OCI-LY3 (cell line): Measurements from ENCODE around the gene ATXN7L2.

Source experiments
- EZH2phosphoT487 ChIP-seq: fragments of 200-600 bp; shearing (Covaris generic); IDR thresholded peaks from 2 replicates; pipeline ENCODE4 v1.6.1; 2018; ENCODE audit warnings: antibody characterized with exemption, mixed run types, low read depth
- TF ChIP-seq, protein P1 (sequence below): fragments of 200-600, 300-600 bp; sonication (generic); IDR thresholded peaks from 2 replicates; pipeline ENCODE4 v1.5.1; 2014; ENCODE audit warnings: antibody characterized with exemption, low read length, low read depth

DNA sequence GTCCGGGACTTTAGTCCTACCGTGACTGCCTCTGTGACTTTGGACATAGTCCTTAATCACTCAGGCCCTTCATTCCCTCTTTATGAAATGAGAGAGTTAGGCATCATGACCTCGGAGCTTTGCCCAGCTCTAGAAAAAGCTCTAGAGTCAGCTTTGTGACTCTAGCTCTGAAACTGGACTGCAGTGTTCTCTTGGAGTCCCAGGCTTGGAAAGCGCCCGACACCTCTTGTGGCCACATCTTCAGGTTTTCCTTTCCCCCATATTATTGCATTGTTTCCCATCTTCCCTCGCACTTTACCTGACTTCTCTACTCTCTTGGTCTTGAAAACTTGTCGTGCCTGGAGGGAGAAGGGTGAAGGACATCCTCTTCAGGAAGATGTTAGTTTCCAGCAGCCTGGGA is 38.3 kb downstream of the ATXN7L2 start:
- TF ChIP-seq, protein P1, sequence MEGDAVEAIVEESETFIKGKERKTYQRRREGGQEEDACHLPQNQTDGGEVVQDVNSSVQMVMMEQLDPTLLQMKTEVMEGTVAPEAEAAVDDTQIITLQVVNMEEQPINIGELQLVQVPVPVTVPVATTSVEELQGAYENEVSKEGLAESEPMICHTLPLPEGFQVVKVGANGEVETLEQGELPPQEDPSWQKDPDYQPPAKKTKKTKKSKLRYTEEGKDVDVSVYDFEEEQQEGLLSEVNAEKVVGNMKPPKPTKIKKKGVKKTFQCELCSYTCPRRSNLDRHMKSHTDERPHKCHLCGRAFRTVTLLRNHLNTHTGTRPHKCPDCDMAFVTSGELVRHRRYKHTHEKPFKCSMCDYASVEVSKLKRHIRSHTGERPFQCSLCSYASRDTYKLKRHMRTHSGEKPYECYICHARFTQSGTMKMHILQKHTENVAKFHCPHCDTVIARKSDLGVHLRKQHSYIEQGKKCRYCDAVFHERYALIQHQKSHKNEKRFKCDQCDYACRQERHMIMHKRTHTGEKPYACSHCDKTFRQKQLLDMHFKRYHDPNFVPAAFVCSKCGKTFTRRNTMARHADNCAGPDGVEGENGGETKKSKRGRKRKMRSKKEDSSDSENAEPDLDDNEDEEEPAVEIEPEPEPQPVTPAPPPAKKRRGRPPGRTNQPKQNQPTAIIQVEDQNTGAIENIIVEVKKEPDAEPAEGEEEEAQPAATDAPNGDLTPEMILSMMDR, result no peak
- TF ChIP-seq EZH2phosphoT487, result no peak
